Measurements from ENCODE around the gene ALLC.

ALLC gene

DNA sequence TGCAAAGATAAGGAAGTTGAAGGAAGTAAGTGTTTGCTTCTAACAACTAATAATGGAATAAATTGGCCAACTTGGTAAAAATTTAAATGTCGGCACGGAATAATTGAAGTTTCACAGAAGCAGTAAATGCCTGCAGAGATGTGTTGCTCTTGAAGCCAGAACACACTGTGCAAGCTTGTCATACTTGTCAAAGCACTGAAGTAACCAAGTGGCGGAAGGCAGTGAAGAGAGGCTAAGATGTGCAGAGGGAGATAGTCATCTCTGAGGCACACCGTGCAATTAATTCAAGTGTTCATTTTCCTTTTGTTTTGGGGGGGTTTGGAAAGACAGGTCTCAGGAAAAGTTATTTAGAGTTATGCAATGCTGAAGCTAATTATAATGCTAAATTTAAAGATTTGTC, 50.6 kb downstream of the ALLC start:
- in situ Hi-C loops (cut with MboI; ENCODE audit: low sequenced_read_pairs), result no loop called here

DNA sequence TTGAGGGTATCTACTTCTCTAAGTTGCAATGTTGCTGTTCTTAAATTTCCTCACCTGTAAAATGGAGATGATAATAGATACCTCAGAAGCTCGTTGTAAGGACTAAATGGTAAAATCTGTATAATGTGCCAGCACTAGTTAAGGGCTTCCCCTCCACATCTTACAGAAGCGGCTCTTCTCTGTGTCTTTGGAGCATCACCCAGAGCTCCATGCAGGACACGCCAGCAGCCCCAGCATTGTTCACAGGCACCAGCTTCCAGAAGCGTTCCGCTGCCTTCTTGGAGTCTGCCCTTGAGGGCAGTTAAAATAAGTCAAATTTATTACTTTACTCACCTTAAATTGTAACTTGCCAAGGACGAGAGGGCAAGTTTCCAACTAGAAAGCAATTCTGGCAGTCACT, 51.2 kb downstream of the ALLC start:
- in situ Hi-C loops (cut with MboI; ENCODE audit: low sequenced_read_pairs), result no loop called here

DNA sequence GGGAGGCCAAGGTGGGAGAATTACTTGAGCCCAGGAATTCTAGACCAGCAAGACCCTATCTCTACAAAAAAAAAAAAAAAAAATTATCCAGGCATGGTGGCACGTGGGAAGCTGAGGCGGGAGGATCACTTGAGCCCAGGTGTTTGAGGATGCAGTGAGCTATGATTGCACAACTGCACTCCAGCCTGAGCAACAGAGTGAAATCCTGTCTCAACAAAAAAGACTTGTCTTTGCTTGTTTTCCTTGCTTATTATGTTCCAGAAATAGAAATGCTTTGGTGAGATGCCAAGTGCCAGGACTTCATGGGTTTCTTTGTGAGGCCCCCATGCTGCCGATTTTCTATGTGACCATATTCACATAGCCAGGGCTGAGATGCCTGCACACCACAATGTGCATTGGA, 54.4 kb downstream of the ALLC start:
- in situ Hi-C loops (cut with MboI; ENCODE audit: low sequenced_read_pairs), result no loop called here

DNA sequence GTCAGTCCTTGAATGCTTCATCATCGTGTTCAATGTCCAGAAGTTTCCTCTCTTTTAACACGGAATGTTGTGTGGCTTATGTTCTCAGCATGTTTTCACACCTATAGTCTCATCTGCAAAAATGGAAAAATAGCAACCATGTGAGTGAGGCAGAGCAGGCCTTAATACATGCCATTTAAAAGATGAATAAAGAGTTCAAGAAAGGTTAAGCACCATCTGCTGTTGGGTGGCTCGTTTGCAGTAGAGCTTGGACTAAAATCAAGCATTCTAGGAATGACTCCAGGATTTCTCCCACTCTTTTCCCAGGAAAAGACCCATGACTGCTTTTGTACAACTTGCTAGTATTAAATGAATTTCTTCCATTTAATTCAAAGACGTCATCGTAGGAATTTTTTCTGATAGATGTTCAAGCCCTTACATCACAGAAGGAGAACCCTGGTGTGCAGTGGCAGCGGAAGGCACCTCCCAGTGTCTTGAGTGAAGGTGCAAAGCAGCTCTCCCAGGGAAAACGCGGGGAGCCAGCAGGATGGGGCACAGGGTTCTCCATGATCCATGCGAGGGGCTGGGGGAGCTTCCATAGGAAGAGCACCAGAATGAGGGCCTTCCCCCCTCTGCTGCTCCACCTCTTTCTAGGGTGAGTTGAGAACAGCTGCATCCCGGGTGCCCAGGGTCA, 55.0 kb downstream of the ALLC start:
- in situ Hi-C loops (cut with MboI; ENCODE audit: low sequenced_read_pairs), result no loop called here

DNA sequence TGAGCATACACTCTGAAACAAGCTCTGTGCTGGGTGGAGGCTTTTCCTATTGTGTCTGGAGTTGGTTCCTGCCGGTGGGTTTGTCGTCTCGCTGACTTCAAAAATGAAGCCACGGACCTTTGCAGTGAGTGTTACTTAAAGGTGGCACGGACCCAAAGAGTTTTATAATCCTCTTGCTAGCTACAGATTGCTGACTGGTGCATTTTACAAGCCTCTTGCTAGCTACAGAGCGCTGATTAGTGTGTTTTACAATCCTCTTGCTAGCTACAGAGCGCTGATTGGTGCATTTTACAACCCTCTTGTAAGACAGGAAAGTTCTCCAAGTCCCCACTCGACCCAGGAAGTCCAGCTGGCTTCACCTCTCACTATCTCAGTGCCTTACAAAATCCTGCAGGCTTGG, 60.7 kb downstream of the ALLC start:
- in situ Hi-C loops (cut with MboI; ENCODE audit: low sequenced_read_pairs), result no loop called here

DNA sequence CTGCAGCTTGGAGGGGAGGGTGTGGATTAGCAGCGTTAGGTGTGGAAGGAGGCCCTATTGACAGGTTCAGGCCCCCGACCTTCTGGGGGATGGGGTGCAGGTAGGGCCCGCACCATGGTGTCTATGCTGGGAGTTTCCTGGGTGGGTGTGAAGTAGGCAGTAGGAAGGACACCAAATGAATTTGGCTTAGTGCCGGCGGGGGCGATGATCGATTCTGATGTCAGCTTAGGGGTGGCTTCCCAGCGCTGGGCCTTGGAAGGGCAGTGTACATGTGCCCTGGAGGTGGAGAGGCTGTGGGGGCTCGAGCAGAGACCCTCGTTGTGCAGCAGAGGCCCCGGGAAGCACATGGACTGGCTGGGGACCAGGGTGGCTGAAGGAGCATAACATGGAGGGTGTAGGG, 67.0 kb downstream of the ALLC start:
- in situ Hi-C loops (cut with MboI; ENCODE audit: low sequenced_read_pairs), result no loop called here

DNA sequence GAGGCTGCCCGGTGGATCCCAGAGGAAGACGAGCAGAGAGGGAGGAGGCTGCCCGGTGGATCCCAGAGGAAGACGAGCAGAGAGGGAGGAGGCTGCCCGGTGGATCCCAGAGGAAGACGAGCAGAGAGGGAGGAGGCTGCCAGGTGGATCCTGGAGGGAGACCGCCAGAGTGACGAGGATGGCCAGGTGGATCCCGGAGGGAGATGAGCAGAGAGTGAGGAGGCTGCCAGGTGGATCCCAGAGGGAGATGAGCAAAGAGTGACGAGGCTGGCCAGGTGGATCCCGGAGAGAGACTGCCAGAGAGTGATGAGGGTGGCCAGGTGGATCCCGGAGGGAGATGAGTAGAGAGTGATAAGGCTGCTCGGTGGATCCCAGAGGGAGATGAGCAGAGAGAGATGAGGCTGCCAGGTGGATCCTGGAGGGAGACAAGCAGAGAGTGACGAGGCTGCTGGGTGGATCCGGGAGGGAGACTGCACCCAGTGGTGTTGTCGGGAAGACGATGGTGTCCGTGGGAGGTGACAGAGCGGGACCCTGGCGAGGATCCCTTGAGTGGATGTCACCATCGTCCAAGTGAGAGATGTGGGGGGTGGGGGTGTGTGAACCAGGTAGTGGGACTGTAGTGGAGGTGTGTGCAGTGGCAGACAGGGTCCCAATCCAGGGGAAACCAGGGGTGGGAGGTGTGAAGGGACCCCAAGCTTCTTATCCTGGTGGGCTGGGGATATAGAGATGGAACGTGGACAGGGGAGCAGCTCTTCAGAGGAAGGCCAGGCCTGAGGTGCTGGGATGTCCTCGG, 67.7 kb downstream of the ALLC start:
- in situ Hi-C loops (cut with MboI; ENCODE audit: low sequenced_read_pairs), result no loop called here

DNA sequence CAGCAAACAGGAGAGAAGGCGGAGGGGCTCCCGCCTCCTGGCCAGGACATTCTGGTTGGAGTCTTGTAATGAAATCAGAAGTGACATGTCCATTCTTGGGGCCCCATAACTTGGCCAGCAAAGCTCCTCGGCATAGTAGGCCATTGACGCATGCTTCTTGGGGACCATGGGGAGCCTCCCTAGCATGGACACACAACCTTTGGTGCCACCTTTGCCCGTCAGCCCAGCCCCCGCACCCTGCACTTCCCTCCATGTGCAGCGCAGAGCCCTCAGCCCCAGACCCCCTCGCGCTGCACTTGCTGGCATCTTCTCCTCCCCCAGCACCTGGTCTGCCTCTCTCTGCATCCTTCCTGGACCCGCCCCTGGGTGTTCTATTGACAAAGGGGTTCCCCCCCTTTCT, 68.5 kb downstream of the ALLC start:
- in situ Hi-C loops (cut with MboI; ENCODE audit: low sequenced_read_pairs), result no loop called here

DNA sequence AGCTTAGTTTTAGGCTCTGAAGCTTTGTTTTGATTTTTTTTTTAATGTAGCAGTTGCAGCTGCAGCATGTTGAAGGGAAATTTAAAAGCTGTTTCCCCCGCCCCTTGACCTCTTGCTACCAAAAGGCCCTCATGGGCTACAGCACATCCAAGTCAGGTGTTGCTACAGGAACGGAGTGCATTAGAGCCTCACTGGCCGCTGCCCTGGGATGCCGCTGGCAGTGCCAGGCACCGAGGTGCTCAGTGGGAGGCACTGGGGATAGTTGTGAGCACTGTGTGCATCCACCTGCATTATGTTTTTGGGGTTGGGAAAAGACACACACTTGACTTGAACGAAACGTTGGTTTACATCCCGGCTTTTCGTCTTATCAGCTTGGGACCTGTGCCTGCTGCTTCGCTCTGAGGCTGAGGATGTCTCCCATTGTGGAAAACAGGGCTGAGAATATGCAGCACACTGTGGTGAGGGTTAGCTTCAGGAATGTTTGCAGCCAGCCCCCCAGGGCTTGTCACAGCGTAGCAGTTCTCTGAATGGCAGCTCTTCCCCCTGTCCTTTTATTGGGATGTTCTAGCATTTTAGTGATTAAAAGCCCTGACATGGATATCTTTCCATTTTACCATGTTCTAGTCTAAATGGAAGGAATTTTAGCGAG, 69.5 kb downstream of the ALLC start:
- in situ Hi-C loops (cut with MboI; ENCODE audit: low sequenced_read_pairs), result no loop called here

DNA sequence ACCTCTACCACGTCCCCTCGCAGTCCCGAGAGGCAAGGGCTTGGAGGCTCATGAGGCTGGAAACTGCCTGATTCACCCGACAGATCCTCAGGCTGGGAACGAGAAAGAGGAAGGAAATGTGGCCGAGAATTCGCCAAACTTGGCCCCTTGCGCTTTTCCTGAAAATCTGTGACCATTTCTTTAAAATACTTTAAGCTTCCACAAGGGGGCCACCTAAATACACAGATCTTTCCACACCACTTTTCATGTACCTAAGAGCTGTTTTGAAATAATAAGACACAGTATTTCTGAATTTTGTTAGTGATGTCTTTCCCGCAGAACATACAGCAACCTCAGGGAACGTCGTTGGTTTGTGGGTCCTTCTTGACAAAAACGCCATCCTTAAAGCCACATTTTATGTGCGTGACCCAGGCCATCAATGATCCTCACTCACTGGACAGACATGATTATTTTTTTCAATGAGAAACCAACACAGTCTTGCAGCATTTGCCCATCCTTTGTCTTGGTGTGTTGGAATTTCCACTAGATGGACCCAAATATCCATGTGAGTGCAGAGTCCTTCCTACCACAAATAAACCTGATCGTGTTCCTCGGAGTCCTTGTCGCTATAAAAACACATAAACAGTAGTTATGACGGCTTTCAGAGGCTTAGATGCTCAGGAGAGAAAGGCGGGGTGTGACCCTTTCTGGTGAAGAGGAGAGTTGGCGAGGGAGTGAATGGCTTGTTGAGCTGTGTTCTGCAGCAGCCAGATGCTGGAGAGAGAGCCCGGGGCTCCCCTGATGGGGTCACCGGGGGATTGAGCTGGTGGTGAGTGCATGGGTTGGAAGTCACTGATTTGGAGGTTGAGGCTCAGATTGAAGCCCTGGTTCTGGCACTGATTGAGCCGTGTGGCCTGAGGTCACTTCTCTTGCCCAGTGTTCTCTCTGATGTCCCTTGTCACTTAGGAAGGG, 70.4 kb downstream of the ALLC start:
- in situ Hi-C loops (cut with MboI; ENCODE audit: low sequenced_read_pairs), result no loop called here

DNA sequence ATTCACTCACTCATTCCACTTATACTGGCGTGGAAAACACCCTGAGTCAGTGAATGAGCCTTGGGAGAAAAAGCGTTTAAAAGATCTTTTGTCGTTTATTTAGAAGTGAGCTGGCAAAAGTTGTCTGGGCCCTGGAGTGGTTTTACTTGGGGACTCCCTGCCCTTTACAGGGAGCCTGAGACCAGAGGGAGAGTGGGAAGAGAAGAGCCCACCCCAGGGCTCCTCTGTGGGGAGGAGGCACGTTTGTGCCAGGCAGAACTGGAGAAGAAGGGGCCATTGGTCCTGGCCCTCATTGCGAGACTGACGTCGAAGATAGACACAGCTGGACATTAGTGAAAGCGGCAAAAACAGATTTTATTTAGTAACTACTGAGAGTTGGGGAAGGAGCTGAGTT, 71.1 kb downstream of the ALLC start:
- in situ Hi-C loops (cut with MboI; ENCODE audit: low sequenced_read_pairs), result no loop called here

DNA sequence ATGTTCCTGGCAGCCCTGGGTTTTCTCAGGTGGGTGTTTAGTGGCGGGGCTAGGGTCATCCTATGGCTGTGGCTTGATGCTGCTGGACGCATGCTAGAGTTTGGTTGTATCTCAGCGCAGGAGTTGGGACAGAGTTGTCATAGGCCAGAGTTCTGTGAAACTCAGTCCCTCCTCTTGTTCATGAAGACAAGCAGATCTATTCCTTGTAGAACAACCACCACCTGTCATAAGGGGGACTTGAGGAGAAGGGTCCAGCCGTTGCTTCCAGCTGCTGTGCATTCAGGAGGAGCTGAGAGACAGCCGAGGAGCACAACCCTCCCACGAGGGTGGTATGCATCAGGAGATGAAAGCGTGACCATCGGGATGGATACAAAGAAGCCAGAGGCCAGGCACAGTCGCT, 71.8 kb downstream of the ALLC start:
- in situ Hi-C loops (cut with MboI; ENCODE audit: low sequenced_read_pairs), result no loop called here

DNA sequence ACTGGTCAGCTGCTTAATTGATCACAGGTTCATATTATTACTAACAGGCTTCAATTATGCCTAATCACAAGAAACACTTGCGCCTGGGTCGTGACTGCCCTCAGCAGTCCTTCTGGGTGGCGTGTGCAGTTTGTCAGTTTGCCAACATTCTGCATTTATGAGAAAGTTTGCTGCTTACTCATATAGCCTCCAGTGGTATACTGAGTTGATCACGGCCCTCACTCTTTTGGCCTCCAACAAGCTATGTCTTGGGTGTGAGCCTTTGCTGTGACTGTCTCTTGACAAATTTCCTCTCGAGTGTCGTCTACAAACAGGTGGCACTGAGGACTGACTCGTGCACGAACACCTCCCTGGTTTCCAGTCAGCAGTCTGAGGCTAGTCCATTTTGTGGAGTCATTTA, 72.6 kb downstream of the ALLC start:
- in situ Hi-C loops (cut with MboI; ENCODE audit: low sequenced_read_pairs), result no loop called here

DNA sequence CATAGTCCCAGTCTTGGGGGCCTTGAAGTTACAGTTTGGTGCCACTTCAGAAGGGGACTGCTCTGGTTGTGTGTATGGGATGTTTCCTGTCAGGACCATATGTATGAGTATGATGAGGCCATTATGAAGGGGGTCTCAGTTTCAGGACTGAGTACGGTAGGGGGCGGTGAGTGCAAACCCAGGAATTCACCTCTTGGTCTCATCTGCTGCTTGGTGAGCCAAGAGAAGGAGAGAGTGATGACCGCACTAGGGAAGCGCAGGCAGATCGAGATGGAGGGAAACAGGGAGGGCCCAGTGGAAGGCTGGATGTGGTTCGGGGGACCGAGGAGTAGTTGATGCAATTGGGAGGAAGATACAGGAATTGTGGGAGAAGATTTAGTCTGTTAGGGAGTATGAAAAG, 73.8 kb downstream of the ALLC start:
- in situ Hi-C loops (cut with MboI; ENCODE audit: low sequenced_read_pairs), result no loop called here

DNA sequence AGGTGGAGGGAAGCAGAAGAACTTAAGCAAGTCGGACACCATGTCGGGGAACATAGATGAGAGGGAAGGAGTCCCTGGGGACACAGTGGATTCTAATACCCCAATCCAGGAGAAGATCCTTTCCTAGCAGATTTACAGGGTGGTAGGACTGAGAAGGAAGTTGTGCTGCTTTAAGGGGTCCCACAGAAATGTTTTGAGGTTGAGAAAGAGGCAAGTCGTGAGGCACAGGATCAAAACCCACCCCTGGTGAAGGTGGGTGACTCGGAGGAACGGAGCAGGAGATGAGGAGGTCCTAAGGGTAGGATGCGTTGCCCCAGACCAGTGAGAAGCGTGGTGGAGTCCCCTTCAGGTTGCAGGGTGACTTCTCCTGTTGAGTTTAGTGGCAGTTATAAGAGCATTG, 78.1 kb downstream of the ALLC start:
- in situ Hi-C loops (cut with MboI; ENCODE audit: low sequenced_read_pairs), result no loop called here

DNA sequence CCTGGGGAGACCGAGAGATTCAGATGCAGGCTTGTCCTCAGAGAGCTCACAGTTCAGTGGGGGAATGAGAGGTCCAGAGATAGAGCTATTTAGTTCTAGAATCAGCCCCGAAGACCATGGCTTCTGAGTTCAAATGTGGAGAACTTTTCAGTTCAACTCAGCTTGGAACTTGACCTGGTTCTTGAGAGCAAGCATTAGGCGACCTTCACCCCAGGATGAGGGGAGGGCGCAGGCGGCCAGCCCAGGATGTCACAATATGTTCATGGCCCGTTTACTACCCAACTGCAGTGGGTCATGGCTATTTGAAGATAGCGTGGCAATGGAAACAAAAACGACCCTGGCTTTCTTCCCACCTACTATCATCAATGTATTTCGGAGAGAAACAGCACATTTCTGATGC, 79.1 kb downstream of the ALLC start:
- in situ Hi-C loops (cut with MboI; ENCODE audit: low sequenced_read_pairs), result no loop called here

DNA sequence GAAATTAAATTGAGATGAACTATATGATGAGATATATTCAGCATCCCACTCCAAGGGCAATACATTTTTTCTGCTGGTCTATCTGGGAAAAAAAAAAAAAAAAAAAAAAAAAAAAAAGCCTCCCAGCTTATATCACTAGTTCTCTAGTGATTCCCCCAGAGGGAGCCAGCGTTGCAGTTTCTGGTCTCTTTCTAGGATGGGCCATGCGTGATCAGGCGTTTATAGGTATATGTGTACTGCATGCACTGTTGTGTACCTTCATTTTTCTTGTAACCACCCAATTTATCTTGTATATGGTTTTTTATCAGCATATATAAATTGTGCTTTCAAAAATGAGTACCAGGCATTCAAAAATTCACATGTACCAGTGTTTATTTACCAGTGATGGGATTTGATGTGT, 80.5 kb downstream of the ALLC start:
- in situ Hi-C loops (cut with MboI; ENCODE audit: low sequenced_read_pairs), result no loop called here

DNA sequence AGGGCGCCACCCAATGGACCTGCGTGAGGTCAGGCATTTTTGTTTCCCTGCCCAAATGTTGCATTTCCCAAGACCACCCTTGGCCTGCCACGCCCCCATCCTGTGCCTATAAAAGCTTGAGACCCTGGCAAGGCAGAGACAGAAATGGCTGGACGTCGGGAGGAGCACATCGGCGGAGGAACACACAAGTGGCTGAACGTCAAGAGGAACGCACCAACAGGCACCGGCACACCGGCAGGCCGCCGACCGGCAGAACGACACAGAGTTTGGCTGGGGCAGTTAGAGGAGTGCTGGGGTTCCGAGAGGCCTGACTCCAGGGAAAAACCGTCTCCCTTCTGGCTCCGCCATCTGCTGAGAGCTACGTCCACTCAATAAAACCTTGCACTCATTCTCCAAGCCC, 81.3 kb downstream of the ALLC start:
- in situ Hi-C loops (cut with MboI; ENCODE audit: low sequenced_read_pairs), result no loop called here

DNA sequence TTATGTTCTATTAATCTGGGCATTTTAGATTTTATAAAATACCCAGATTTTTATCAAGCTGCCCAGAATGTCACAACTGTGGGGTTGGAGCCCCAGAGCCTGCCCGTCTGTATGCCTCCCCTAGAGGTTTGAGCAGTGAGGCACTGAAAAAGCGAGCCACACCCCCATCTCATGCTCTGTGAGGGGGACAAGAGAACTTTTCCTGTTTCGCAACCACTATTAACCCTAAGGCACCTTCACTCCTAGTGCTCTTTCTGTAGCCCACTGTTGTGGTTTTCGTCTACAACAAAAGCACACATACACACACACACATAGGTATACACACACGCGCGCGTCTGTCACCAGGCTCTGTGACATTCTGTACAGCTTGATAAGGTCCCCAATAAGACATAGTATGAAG, 83.4 kb downstream of the ALLC start:
- in situ Hi-C loops (cut with MboI; ENCODE audit: low sequenced_read_pairs), result no loop called here

DNA sequence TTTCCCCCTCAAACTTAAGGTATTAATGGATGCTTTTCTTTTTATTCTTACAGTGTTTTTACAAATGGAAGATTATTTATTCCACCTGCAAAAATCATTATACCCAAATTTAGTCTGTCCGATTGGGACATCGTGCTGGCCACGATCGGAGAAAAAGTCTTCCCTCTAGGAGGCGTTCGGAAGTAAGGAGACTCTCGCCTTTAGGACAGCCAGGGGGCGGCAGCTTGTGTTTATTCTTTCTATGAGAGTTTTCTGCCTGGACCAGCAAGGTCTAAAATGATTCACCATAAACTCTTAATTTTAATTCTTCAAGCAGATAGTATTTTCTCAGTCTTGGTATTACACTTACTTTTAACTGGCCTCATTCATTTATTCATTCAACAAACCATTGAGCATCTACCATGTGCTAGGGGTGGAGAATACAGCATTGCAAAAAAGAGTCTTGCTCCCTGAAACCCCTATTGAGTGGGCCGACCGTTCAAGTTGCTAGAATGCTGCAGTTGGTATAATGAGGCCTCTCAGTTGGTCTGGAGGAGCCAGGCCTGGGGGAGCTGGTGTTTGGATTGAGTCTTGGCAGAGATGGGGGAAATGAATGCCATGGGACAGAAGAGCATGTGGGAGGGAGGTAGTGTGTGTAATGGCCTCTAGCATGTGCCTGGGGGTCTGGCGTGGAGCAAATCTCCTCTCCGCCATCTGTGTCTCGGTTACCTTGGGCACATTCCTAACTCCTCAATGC, 84.0 kb downstream of the ALLC start:
- in situ Hi-C loops (cut with MboI; ENCODE audit: low sequenced_read_pairs), result no loop called here

All from HL-60/S4 (cell line).